HCT116 (cell line): ENCODE measurements around the gene C20orf144.

Experiments
- CBX3 ChIP-seq: IDR thresholded peaks from 2 replicates; pipeline ENCODE4 v1.6.1; 2012; ENCODE audit warnings: low read depth
- CEBPB ChIP-seq: IDR thresholded peaks from 2 replicates; pipeline ENCODE4 v1.6.1; 2012; ENCODE audit warnings: low read depth
- EGR1 ChIP-seq: IDR thresholded peaks from 2 replicates; pipeline ENCODE4 v1.6.1; 2012; ENCODE audit warnings: low read depth
- EZH2 ChIP-seq: fragments of 200-600 bp; sonication (generic); IDR thresholded peaks from 2 replicates; pipeline ENCODE4 v1.6.1; 2017; ENCODE audit warnings: antibody characterized with exemption, mixed run types
- POLR2A ChIP-seq: IDR thresholded peaks from 2 replicates; pipeline ENCODE4 v1.7.0; 2011; ENCODE audit warnings: borderline replicate concordance; ENCODE audit not compliant: insufficient read depth, insufficient read length; ENCODE audit errors: extremely low read depth
- RAD21 ChIP-seq: IDR thresholded peaks from 2 replicates; pipeline ENCODE4 v1.6.1; 2012; ENCODE audit warnings: low read depth, mild to moderate bottlenecking
- REST ChIP-seq: IDR thresholded peaks from 2 replicates; pipeline ENCODE4 v1.6.1; 2012; ENCODE audit warnings: low read depth
- SP1 ChIP-seq: IDR thresholded peaks from 2 replicates; pipeline ENCODE4 v1.6.1; 2012; ENCODE audit warnings: low read depth
- SRF ChIP-seq: IDR thresholded peaks from 2 replicates; pipeline ENCODE4 v1.6.1; 2012; ENCODE audit warnings: low read depth
- YY1 ChIP-seq: IDR thresholded peaks from 2 replicates; pipeline ENCODE4 v1.6.1; 2011; ENCODE audit warnings: low read length, low read depth, moderate library complexity, mild to moderate bottlenecking; ENCODE audit not compliant: insufficient replicate concordance; ENCODE audit errors: extremely low read depth
- ZNF274 ChIP-seq: fragments of 200-500 bp; sonication (Bioruptor generic); IDR thresholded peaks from 2 replicates; pipeline ENCODE4 v1.6.1; 2014; ENCODE audit warnings: mild to moderate bottlenecking, low read depth, low read length, inconsistent platforms
- TF ChIP-seq, protein P1 (sequence below), 3 experiments: fragments of 200-600 bp in 1 of 3; sonication (generic) in 1 of 3; IDR thresholded peaks in 2 of 3; conservative IDR thresholded peaks in 1 of 3; 2 replicates each; pipeline ENCODE4 v1.5.1; 2012 to 2017; ENCODE audit warnings: low read depth in 2 of 3, low read length in 2 of 3, antibody characterized with exemption in 1 of 3, borderline replicate concordance in 1 of 3, control low read depth in 1 of 3, mild to moderate bottlenecking in 1 of 3, mixed read lengths in 1 of 3, mixed run types in 1 of 3, moderate library complexity in 1 of 3; ENCODE audit not compliant: insufficient read depth in 1 of 3
- TF ChIP-seq, protein P2 (sequence below): IDR thresholded peaks from 2 replicates; pipeline ENCODE4 v1.6.1; 2012

DNA sequence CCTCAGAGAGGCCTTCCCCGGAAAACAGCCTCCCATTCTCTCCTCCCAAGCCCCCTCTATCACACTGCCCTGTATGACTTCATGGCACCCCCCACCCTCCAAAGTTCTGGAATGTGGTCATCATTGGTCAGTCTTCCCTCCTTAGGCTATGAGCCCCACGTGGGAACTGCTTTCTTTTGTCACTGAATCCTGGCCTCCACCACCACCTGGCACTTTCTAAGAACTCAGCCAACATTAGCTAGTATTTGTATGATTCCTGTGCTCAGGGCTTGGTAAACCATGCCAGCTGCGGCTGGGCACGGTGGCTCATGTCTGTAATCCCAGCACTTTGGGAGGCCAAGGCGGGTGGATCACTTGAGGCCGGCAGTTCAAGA lies 32.5 kb downstream of the C20orf144 start:
- TF ChIP-seq SP1 (no peak), REST (no peak), POLR2A (no peak), CBX3 (no peak), ZNF274 (no peak), SRF (no peak), CEBPB (no peak), YY1 (no peak), RAD21 (no peak), EGR1 (no peak), EZH2 (no peak)
- TF ChIP-seq, protein P1, sequence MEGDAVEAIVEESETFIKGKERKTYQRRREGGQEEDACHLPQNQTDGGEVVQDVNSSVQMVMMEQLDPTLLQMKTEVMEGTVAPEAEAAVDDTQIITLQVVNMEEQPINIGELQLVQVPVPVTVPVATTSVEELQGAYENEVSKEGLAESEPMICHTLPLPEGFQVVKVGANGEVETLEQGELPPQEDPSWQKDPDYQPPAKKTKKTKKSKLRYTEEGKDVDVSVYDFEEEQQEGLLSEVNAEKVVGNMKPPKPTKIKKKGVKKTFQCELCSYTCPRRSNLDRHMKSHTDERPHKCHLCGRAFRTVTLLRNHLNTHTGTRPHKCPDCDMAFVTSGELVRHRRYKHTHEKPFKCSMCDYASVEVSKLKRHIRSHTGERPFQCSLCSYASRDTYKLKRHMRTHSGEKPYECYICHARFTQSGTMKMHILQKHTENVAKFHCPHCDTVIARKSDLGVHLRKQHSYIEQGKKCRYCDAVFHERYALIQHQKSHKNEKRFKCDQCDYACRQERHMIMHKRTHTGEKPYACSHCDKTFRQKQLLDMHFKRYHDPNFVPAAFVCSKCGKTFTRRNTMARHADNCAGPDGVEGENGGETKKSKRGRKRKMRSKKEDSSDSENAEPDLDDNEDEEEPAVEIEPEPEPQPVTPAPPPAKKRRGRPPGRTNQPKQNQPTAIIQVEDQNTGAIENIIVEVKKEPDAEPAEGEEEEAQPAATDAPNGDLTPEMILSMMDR (IDR thresholded peaks at IDR 0.05 in 2 of 3, conservative IDR thresholded peaks at IDR 0.05 in 1 of 3; ENCODE audit: borderline replicate concordance in 1 of 3, insufficient read depth in 1 of 3, low read depth in 2 of 3, low read length in 2 of 3) = no peak
- TF ChIP-seq, protein P2, sequence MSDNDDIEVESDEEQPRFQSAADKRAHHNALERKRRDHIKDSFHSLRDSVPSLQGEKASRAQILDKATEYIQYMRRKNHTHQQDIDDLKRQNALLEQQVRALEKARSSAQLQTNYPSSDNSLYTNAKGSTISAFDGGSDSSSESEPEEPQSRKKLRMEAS = no peak
